GM19023 (cell line): ENCODE results near the gene ERMP1.

Experiments used
- ATAC-seq: cut with Tn5 transposase; IDR thresholded peaks from one replicate; pipeline ENCODE4 v1.9.1; 2021; ENCODE audit warnings: mild to moderate bottlenecking, moderate library complexity; ENCODE audit not compliant: unreplicated experiment

The ERMP1 gene

DNA sequence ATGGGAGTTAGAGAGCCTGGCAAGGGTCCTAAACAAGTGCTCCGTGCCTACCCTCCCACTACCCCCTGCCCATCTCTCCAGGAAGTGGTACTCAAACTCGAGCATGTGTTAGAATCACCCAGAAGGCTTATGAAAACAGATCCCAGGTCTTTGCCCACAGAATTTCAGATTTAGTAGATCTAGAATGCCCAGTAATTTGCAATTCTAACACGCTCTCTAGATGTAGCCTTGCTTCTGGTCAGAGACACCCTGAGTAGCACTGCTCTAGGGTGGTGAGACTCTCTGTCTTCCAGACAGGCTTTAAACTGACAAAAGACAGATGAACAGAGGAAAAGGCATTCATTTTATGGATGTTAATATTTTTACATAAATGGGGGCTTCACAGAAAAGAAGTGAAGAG lies 20.7 kb upstream of the ERMP1 start:
- no peak for ATAC-seq

DNA sequence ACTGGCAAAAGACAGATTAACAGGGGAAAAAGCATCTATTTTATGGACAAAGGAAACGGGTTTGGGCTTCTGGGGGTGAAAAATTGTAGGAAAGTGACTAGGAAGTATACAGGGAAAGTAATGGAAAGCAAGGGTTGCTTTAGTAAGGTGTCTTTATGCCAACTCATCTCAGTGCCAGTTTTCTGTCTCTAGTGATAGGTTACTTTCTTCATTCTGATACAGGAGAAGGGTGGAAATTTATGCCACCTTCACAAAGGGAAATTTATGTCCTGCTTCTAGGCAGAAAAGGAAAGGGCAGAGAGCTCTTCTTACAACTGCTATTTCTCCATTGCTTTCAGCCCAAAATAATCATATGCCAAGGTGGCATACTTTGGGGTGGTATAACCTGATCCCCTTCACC lies 20.1 kb upstream of the ERMP1 start:
- ATAC-seq = no peak

- peak; percentile 89 for ATAC-seq
These were observed 18.5 kb upstream of the ERMP1 start for GRCh38 chr9:5851445-5851844.

DNA sequence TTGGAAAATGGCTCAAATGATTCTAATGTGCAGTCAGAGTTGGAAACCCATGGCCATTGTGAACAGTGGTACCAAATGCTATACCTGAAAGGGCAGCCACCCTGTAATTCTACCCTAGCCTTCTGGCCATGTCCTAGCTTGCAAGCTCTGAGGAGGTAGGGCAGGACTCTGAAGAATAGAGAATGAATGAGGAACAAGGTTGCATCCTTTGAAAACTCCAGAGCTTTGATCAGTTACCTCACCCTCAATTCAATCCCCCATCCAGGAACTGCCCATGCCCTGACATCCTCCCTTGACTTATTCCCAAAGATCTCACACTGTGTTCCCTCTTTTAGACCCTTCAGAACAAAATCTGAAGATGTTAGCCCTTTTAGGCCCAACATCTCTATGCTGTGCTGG lies 17.8 kb upstream of the ERMP1 start:
- ATAC-seq = no peak

GRCh38 chr9:5848372-5848882 lies 15.5 kb upstream of the ERMP1 start:
- ATAC-seq = no peak

DNA sequence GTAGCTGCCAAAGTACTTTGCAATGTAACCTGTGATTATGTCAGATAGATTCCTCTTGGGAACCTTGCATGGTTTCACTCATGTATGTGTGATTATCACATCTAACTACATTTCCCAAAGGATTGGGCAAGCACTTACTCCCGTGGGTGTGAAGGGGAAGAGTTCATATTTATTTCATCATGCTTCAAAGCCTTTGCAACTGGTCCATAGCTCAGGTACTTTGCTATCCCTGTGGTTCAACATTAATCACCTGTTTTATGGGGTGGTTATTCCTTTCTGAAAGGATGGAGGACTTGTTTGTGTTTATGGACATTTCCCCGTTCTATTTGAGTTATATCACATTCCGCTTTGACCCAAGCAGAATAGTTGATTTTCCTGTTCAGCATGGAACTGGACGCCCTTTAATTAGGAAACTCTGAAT lies 13.6 kb upstream of the ERMP1 start:
- no peak for ATAC-seq

DNA sequence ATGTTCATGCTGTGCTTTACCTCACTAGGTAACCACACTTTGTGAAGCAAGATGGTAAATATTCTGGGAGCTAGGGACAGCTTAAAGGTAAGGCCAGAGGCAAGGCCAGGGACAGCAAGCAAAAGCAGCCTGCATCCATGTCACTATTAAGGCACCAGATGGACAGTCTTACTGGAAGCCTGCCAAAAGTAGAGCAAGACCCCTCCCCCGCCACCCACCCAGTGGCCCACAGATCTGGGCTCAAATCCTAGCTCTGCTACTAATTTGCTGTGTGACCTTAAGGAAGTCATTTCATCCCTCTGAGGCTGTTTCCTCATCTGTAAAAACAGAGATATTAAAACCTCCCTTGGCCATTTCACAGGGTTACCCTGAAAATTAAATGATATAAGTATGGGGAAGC lies 13.2 kb upstream of the ERMP1 start:
- no peak for ATAC-seq

- ATAC-seq = no peak
These were observed 12.2 kb upstream of the ERMP1 start for GRCh38 chr9:5845157-5845531.

- ATAC-seq = no peak
These were observed 11.0 kb upstream of the ERMP1 start for GRCh38 chr9:5843794-5844471.

DNA sequence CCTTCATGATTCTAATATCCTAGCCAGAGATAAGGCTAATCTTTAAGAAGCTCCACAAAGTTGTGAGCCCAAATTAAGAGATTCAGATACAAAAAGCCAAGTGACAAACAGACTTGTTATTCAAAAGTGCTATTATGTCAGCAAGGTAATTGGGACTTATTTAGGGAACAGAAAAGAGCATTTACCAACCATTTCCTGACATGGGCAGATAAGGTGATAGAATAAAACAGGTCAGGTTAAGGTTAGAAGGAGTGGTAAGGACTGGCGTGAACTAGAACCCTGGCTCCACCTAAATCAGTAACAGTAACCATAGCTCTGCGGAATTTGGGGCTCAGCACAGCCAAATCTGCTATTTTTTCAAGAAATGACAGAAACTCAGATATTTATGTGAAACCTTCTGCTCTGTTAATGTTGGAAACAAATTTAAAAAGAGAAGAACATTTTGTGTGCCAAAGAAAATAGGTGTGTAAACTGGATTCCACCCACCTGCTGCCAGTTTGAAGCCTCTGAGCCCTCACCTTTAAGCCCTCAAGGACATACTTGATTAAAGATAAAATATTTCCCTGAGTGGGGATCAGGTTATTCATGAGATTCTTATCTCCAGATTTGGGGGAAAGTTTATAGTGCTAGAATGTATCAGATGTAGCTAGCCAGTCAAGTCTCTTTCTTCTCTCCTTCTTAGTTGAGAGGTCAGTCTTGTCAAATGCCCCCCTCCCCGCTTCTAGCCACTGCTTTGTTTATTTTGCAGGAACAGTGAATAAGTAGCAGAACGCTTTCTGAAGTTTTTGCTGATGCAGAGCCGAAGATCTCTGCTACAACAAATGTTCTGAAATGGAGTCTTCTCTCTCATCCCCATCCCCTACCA lies 10.2 kb upstream of the ERMP1 start:
- ATAC-seq = no peak

DNA sequence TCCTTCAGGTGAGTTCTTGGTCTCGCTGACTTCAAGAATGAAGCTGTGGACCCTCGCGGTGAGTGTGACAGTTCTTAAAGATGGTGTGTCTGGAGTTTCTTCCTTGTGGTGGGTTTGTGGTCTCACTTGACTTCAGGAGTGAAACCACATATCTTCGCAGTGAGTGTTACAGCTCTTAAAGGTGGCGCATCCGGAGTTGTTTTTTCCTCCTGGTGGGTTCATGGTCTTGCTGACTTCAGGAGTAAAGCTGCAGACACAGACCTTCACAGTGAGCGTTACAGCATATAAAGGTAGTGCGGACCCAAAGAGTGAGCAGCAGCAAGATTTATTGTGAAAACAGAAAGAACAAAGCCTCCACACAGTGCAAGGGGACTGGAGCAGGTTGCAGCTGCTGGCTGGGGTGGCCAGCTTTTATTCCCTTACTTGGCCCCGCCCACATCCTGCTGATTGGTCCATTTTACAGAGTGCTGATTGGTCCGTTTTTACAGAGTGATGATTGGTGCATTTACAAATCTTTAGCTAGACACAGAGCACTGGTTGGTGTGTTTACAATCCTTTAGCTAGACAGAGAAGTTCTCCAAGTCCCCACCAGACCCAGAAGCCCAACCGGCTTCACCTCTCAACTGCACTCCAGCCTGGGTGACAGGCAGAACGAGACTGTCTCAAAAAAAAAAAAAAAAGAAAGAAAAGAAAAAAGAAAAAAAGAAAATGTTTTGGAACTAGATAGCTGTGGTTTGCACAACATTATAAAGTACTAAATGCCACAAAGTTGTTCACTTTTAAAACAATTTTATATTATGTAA lies 9.1 kb upstream of the ERMP1 start:
- no peak for ATAC-seq

GRCh38 chr9:5840788-5841187 lies 7.9 kb upstream of the ERMP1 start:
- ATAC-seq = no peak

DNA sequence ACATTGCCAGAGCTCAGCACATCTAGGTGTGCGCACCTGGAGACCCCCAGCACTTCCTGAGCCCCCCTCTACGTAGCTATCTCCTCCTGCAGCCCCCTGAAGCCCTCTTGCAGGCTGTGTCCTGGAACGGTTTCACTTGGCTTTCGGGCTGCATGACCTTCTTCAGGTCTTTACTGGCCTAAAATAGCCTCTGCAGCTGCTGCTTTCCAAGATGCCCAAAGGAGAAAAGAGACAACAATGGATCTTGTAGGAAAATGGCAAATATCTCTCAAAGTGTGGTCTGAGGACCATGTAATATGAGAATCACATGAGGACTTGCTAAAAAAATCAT lies 6.6 kb upstream of the ERMP1 start:
- ATAC-seq = no peak

DNA sequence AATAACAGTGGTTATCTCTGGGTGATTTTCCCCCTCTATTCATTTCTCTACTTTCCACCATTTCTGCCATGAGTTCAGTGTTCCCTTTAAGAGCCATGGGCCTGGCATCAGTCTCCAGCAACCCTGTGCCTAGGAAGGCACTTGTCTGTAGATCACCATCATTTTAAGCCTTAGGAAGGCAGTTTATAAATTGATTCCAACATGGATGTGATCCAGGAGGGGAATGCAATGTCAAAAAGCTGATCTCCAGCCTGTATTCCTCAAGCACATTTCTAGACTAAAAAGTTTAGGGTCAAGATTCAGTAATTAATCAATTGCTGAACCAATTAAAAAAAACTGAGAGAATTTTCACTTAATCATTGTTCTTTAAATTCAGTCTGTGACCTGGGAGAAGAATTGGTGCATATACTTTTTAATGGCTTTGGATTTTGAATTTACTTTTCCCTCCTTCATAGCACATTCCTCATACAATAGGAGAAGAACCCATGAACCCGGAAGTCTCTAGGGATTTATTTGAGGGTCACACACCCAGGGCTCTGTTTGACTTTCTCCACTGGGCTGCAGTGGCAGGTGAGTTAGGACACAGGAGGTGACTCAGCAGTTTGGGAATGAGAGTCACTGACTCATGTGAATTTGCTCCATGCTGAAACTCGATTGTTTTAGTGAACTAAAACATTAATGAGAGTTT lies 6.1 kb upstream of the ERMP1 start:
- ATAC-seq = no peak

DNA sequence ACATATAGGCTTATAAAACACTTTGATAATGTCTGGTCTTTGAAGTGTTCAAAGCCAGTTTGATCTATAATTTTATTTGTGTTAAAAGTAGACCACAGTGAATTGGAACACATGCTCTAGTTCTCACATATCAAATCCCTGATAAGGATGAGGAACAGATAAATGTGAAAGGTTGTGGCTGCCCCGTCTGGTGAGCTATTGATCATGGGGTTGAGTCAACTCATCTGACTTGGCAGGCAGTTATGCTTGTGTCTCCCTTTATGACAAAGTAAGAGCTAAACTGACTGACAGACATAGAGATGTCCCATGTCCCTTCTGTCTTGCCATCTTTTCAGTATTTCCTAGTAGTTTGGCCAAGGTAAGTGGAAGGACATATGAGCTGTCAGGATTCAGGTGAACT lies 2.9 kb upstream of the ERMP1 start:
- ATAC-seq = no peak

DNA sequence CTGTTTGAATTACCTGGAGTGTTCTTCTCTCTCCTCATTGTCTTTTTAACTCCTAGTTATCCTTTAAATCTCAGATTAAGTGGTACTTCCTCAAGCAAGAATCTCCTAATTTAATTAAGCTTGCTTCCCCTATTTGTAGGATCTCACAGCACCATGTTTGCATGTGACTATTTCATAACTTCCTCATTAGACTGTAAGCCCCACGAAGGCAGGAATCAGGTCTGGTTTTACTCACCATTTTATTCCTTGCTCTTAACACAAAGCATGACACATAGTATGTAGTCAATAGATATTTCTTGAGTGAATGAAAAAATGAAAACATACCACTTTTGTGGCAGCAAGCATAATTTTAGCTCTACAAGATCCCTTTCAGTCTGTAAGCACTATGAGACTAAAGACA lies 1.3 kb upstream of the ERMP1 start:
- ATAC-seq = no peak

DNA sequence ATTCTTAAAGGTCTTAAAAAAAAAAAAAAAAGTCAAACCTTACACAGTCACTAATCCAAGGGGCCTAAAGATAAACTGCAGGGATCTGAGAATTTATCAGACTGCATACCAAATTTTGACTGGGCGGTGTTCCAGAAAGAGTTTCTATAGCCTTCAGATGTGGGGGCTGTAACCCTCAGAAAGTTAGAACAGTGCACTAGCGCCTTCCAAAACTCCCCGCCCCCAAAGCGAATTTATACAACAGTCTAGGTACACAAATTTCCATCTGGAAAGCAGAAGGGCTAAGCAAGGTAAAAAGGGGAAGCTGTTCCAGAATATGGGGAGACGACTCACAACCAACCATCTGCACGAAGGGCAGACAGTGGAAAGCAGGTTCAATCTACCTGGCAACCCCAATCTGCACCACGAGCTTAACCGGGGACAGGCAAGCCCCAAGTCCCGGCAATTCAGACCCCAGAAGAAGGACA lies 813 bp downstream of the ERMP1 start:
- ATAC-seq = peak; percentile 4

GRCh38 chr9:5825895-5826622 lies 6.9 kb downstream of the ERMP1 start:
- no peak for ATAC-seq

- ATAC-seq = no peak
These were observed 7.7 kb downstream of the ERMP1 start for GRCh38 chr9:5825223-5825622.

GRCh38 chr9:5820425-5820824 lies 12.5 kb downstream of the ERMP1 start:
- ATAC-seq = no peak
